GM23338 (cell line): ENCODE results near the gene DR1. TPM values are rescaled to one million over a fixed set of nuclear protein-coding genes. Genes with fewer than 3 reads are reported as not detected.

ENCODE experiments used
- ATAC-seq: fragments of 200-7000 bp; cut with Tn5 transposase; 3 replicates; pipeline ENCODE4 v1.9.1; 2020
- DNase-seq: peaks from one replicate; pipeline ENCODE4 v3.0.0-alpha.2; 2015; ENCODE audit warnings: low spot score
- H2AFZ ChIP-seq: fragments of 200-600 bp; sonication (generic); 2 replicates; pipeline ENCODE4 v1.8.0; 2016; ENCODE audit warnings: antibody characterized with exemption, mild to moderate bottlenecking, moderate library complexity
- H3F3A ChIP-seq: fragments of 200-600 bp; sonication (generic); replicated peaks from 2 replicates; pipeline ENCODE4 v1.8.0; 2017; ENCODE audit warnings: antibody characterized with exemption, mixed run types, low read depth
- H3K27ac ChIP-seq: fragments of 200-600 bp; sonication (generic); 2 replicates; pipeline ENCODE4 v1.6.1; 2016; ENCODE audit warnings: low read depth
- H3K27me3 ChIP-seq: fragments of 200-600 bp; sonication (generic); 2 replicates; pipeline ENCODE4 v1.8.0; 2016; ENCODE audit warnings: mild to moderate bottlenecking, mixed run types, moderate library complexity; ENCODE audit not compliant: insufficient read depth
- H3K36me3 ChIP-seq: fragments of 200-600 bp; sonication (generic); 2 replicates; pipeline ENCODE4 v1.8.0; 2016; ENCODE audit warnings: mild to moderate bottlenecking; ENCODE audit not compliant: insufficient read depth
- H3K4me1 ChIP-seq: fragments of 200-600 bp; sonication (generic); 2 replicates; pipeline ENCODE4 v1.8.0; 2016; ENCODE audit warnings: mild to moderate bottlenecking, moderate library complexity; ENCODE audit not compliant: insufficient read depth
- H3K4me2 ChIP-seq: fragments of 200-600 bp; sonication (generic); 2 replicates; pipeline ENCODE4 v1.7.1; 2017; ENCODE audit warnings: mixed run types
- H3K4me3 ChIP-seq: fragments of 200-600 bp; sonication (generic); 2 replicates; pipeline ENCODE4 v1.6.1; 2016; ENCODE audit warnings: mixed run types
- H3K79me2 ChIP-seq: fragments of 200-600 bp; sonication (generic); replicated peaks from 2 replicates; pipeline ENCODE4 v1.8.0; 2017; ENCODE audit warnings: mild to moderate bottlenecking; ENCODE audit not compliant: insufficient read depth
- H3K9me2 ChIP-seq: fragments of 200-600 bp; sonication (generic); 2 replicates; pipeline ENCODE4 v1.8.0; 2017; ENCODE audit not compliant: insufficient read depth
- H4K20me1 ChIP-seq: fragments of 200-600 bp; sonication (generic); replicated peaks from 2 replicates; pipeline ENCODE4 v1.8.0; 2017; ENCODE audit warnings: mild to moderate bottlenecking; ENCODE audit not compliant: insufficient read depth
- H3K27ac Mint-ChIP-seq: 2 replicates; pipeline ENCODE4 v1.8.0; 2020; ENCODE audit warnings: inconsistent platforms, mild to moderate bottlenecking, moderate library complexity, mixed read lengths
- H3K27me3 Mint-ChIP-seq: 3 replicates; pipeline ENCODE4 v1.8.0; 2022; ENCODE audit warnings: low read depth, mild to moderate bottlenecking, moderate library complexity, mixed read lengths, inconsistent platforms; ENCODE audit not compliant: insufficient read depth, poor library complexity
- H3K36me3 Mint-ChIP-seq: 3 replicates; pipeline ENCODE4 v1.8.0; 2021; ENCODE audit warnings: low read depth, mild to moderate bottlenecking, inconsistent platforms, moderate library complexity, mixed read lengths
- H3K4me1 Mint-ChIP-seq: 3 replicates; pipeline ENCODE4 v1.8.0; 2020; ENCODE audit warnings: mild to moderate bottlenecking, inconsistent platforms, mixed read lengths
- H3K4me3 Mint-ChIP-seq: 3 replicates; pipeline ENCODE4 v1.8.0; 2021; ENCODE audit warnings: moderate library complexity, mild to moderate bottlenecking, inconsistent platforms, mixed read lengths
- H3K9me3 Mint-ChIP-seq: 3 replicates; pipeline ENCODE4 v1.8.0; 2020; ENCODE audit warnings: moderate library complexity, mild to moderate bottlenecking, inconsistent platforms, mixed read lengths
- CREB1 ChIP-seq: fragments of 250-450 bp; sonication (Bioruptor Pico); IDR thresholded peaks from 2 replicates; pipeline ENCODE4 v1.5.0; 2020; ENCODE audit warnings: low read depth, mild to moderate bottlenecking, moderate library complexity
- CTCF ChIP-seq, 2 experiments: fragments of 200-600 bp in 1 of 2; sonication (generic) in 1 of 2; conservative IDR thresholded peaks; 2 replicates each; pipeline versions ENCODE4 v1.5.1 to v1.6.1; 2016 to 2017; ENCODE audit warnings: antibody characterized with exemption in 2 of 2, low read depth in 2 of 2, mild to moderate bottlenecking in 2 of 2, moderate library complexity in 1 of 2
- ETS1 ChIP-seq: IDR thresholded peaks from 2 replicates; pipeline ENCODE4 v1.6.1; 2016; ENCODE audit warnings: antibody characterized with exemption
- EZH2 ChIP-seq: fragments of 200-600 bp; sonication (generic); IDR thresholded peaks from one replicate; pipeline ENCODE4 v1.8.0; 2017; ENCODE audit warnings: antibody characterized with exemption, mild to moderate bottlenecking, low read depth; ENCODE audit not compliant: unreplicated experiment
- EZH2phosphoT487 ChIP-seq: fragments of 200-600 bp; sonication (generic); IDR thresholded peaks from one replicate; pipeline ENCODE4 v1.8.1; 2018; ENCODE audit warnings: antibody characterized with exemption; ENCODE audit not compliant: unreplicated experiment
- JUNB ChIP-seq: IDR thresholded peaks from one replicate; pipeline ENCODE4 v1.6.1; 2016; ENCODE audit warnings: antibody characterized with exemption; ENCODE audit not compliant: unreplicated experiment
- NANOG ChIP-seq: IDR thresholded peaks from 2 replicates; pipeline ENCODE4 v1.6.1; 2016; ENCODE audit warnings: antibody characterized with exemption, borderline replicate concordance
- POLR2AphosphoS5 ChIP-seq: IDR thresholded peaks from 2 replicates; pipeline ENCODE4 v1.6.1; 2016; ENCODE audit warnings: antibody characterized with exemption, low read depth
- STAT1 ChIP-seq: IDR thresholded peaks from one replicate; pipeline ENCODE4 v1.6.1; 2016; ENCODE audit warnings: antibody characterized with exemption; ENCODE audit not compliant: unreplicated experiment
- ZNF114 ChIP-seq: fragments of 250-450 bp; sonication (Bioruptor Pico); IDR thresholded peaks from 2 replicates; pipeline ENCODE4 v1.5.0; 2020; ENCODE audit warnings: mild to moderate bottlenecking, moderate library complexity
- ZNF331 ChIP-seq: fragments of 250-450 bp; sonication (Bioruptor Pico); IDR thresholded peaks from 2 replicates; pipeline ENCODE4 v1.5.0; 2020; ENCODE audit warnings: low read depth, mild to moderate bottlenecking, moderate library complexity
- polyA plus RNA-seq: library from polyadenylated mRNA; unstranded; fragments of >200 nt; fragmentation: Nextera tagmentation; extraction: Ambion mirVana; gene quantifications from 2 replicates; pipeline ENCODE4 v1.2.1, GENCODE V29; 2016
- total RNA-seq: library from RNA; depleted of rRNA; stranded (reverse); fragments of >200 nt; shearing (Covaris generic); gene quantifications from 2 replicates; pipeline ENCODE4 v1.2.3, GENCODE V29; 2014
- TF ChIP-seq, protein P1 (sequence below): fragments of 250-450 bp; sonication (Bioruptor Pico); IDR thresholded peaks from 2 replicates; pipeline ENCODE4 v1.5.0; 2020; ENCODE audit warnings: mild to moderate bottlenecking, moderate library complexity
- TF ChIP-seq, protein P2 (sequence below): IDR thresholded peaks from one replicate; pipeline ENCODE4 v1.6.1; 2018; ENCODE audit warnings: antibody characterized with exemption; ENCODE audit not compliant: unreplicated experiment

DR1 gene
- total and polyA plus RNA-seq, 2 experiments from 2014 or later, result 20.9 to 61.2 TPM

- Mint-ChIP-seq H3K9me3 (no peaks in the 10 kb centered on the region), H3K27me3 (no peaks in the 10 kb centered on the region), H3K4me1 (peaks cover 18% of the 10 kb centered on the region), H3K4me3 (no peak overlapping the region), H3K36me3 (peaks cover 62% of the 10 kb centered on the region), H3K27ac (peak overlapping the region; percentile 62)
- H2AFZ ChIP-seq, result no peak overlapping the region
- H3K79me2 ChIP-seq, result peaks cover 77% of the 10 kb centered on the region
- ATAC-seq (peak; percentile 79), DNase-seq (peak; percentile 70)
- H3K9me2 ChIP-seq, result no peaks in the 10 kb centered on the region
- H3K27me3 ChIP-seq, result no peaks in the 10 kb centered on the region
- H3K4me2 ChIP-seq, result peak overlapping the region; percentile 29
- no peaks in the 10 kb centered on the region for H3F3A ChIP-seq
- peaks cover 20% of the 10 kb centered on the region for H3K4me1 ChIP-seq
- H3K36me3 ChIP-seq, result peaks cover 25% of the 10 kb centered on the region
- TF ChIP-seq EZH2, result no peak
- TF ChIP-seq CTCF (conservative IDR thresholded peaks at IDR 0.05; ENCODE audit: low read depth in 2 of 2), result no peak
- TF ChIP-seq NANOG, result no peak
- TF ChIP-seq, protein P1, sequence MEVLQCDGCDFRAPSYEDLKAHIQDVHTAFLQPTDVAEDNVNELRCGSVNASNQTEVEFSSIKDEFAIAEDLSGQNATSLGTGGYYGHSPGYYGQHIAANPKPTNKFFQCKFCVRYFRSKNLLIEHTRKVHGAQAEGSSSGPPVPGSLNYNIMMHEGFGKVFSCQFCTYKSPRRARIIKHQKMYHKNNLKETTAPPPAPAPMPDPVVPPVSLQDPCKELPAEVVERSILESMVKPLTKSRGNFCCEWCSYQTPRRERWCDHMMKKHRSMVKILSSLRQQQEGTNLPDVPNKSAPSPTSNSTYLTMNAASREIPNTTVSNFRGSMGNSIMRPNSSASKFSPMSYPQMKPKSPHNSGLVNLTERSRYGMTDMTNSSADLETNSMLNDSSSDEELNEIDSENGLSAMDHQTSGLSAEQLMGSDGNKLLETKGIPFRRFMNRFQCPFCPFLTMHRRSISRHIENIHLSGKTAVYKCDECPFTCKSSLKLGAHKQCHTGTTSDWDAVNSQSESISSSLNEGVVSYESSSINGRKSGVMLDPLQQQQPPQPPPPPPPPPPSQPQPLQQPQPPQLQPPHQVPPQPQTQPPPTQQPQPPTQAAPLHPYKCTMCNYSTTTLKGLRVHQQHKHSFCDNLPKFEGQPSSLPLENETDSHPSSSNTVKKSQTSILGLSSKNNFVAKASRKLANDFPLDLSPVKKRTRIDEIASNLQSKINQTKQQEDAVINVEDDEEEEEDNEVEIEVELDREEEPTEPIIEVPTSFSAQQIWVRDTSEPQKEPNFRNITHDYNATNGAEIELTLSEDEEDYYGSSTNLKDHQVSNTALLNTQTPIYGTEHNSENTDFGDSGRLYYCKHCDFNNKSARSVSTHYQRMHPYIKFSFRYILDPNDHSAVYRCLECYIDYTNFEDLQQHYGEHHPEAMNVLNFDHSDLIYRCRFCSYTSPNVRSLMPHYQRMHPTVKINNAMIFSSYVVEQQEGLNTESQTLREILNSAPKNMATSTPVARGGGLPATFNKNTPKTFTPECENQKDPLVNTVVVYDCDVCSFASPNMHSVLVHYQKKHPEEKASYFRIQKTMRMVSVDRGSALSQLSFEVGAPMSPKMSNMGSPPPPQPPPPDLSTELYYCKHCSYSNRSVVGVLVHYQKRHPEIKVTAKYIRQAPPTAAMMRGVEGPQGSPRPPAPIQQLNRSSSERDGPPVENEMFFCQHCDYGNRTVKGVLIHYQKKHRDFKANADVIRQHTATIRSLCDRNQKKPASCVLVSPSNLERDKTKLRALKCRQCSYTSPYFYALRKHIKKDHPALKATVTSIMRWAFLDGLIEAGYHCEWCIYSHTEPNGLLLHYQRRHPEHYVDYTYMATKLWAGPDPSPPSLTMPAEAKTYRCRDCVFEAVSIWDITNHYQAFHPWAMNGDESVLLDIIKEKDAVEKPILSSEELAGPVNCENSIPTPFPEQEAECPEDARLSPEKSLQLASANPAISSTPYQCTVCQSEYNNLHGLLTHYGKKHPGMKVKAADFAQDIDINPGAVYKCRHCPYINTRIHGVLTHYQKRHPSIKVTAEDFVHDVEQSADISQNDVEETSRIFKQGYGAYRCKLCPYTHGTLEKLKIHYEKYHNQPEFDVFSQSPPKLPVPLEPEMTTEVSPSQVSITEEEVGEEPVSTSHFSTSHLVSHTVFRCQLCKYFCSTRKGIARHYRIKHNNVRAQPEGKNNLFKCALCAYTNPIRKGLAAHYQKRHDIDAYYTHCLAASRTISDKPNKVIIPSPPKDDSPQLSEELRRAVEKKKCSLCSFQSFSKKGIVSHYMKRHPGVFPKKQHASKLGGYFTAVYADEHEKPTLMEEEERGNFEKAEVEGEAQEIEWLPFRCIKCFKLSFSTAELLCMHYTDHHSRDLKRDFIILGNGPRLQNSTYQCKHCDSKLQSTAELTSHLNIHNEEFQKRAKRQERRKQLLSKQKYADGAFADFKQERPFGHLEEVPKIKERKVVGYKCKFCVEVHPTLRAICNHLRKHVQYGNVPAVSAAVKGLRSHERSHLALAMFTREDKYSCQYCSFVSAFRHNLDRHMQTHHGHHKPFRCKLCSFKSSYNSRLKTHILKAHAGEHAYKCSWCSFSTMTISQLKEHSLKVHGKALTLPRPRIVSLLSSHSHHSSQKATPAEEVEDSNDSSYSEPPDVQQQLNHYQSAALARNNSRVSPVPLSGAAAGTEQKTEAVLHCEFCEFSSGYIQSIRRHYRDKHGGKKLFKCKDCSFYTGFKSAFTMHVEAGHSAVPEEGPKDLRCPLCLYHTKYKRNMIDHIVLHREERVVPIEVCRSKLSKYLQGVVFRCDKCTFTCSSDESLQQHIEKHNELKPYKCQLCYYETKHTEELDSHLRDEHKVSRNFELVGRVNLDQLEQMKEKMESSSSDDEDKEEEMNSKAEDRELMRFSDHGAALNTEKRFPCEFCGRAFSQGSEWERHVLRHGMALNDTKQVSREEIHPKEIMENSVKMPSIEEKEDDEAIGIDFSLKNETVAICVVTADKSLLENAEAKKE, result no peak
- TF ChIP-seq, protein P2, sequence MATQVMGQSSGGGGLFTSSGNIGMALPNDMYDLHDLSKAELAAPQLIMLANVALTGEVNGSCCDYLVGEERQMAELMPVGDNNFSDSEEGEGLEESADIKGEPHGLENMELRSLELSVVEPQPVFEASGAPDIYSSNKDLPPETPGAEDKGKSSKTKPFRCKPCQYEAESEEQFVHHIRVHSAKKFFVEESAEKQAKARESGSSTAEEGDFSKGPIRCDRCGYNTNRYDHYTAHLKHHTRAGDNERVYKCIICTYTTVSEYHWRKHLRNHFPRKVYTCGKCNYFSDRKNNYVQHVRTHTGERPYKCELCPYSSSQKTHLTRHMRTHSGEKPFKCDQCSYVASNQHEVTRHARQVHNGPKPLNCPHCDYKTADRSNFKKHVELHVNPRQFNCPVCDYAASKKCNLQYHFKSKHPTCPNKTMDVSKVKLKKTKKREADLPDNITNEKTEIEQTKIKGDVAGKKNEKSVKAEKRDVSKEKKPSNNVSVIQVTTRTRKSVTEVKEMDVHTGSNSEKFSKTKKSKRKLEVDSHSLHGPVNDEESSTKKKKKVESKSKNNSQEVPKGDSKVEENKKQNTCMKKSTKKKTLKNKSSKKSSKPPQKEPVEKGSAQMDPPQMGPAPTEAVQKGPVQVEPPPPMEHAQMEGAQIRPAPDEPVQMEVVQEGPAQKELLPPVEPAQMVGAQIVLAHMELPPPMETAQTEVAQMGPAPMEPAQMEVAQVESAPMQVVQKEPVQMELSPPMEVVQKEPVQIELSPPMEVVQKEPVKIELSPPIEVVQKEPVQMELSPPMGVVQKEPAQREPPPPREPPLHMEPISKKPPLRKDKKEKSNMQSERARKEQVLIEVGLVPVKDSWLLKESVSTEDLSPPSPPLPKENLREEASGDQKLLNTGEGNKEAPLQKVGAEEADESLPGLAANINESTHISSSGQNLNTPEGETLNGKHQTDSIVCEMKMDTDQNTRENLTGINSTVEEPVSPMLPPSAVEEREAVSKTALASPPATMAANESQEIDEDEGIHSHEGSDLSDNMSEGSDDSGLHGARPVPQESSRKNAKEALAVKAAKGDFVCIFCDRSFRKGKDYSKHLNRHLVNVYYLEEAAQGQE, result no peak
- TF ChIP-seq ETS1, result no peak
- no peak for TF ChIP-seq ZNF114 (CRISPR knock-in tag)
- TF ChIP-seq POLR2AphosphoS5, result no peak
- TF ChIP-seq CREB1 (CRISPR knock-in tag), result no peak
- TF ChIP-seq JUNB, result no peak
- no peak for TF ChIP-seq STAT1
- no peak for TF ChIP-seq EZH2phosphoT487
- no peak for TF ChIP-seq ZNF331 (CRISPR knock-in tag)
- H4K20me1 ChIP-seq, result 0 out of 2 replicates have a peak, but pooled peaks cover 9% of the 10 kb centered on the region
- H3K4me3 ChIP-seq, result no peak overlapping the region
- H3K27ac ChIP-seq, result peak overlapping the region; percentile 79
Measured at GRCh38 chr1:93358293-93358692, 12.6 kb downstream of the DR1 start.
